GM18870 (cell line): ENCODE results near the gene PGLYRP1.

Source experiments
- ATAC-seq: cut with Tn5 transposase; IDR thresholded peaks from one replicate; pipeline ENCODE4 v1.9.1; 2021; ENCODE audit warnings: moderate library complexity; ENCODE audit not compliant: unreplicated experiment

PGLYRP1 gene

DNA sequence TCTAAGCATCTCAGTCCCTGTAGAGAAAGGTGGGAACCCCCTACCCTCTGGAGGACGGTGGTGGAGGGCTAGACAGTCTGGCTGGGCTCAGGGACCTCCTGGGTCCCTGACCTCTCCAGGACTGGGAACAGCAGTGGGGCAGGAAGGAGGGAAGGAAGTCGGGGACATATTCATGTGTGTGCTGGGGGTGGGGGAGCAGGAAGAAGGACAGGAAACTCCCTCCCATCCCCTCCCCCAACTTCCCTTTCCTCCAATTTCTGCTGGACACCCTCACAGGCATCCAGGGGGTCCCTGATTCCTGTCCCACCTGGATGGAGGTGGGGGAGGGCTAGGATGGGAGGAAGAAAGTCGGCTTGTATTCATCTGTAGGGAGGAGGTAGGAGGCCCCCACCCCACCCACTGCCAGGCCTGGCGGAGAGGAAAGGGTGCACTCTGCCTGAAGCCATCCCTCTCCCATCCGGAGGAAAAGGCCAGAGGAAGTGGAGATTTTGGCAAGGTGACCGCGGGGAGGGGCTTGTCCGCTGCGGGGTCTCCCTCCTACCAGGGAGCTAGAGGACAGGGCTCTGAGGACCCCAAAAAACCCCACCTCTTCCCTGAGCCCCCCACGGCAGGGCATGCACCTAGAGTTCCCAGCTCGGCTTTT lies 51.5 kb downstream of the PGLYRP1 start:
- ATAC-seq: no peak

DNA sequence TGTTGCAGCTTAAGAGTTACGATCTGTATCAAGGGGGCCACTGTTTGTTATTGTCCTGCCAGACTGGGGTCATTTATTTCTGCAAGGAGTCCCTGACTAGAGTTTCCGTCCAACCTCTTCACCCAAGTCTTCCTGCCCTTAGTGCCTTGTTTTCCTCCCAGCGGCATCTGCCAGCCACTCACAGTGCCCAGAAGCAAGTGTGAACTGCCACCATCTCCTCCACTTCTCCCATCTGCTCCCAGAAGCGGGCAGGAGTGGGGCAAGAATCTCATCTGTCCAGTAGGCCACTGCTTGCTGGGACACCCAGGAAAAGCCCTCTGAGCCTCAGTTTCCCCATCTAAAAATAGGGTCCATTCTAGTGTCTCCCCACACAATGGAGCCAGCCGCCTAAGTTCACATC lies 53.2 kb downstream of the PGLYRP1 start:
- no peak for ATAC-seq
